CD4-positive, alpha-beta T cell (primary cell): ENCODE data around the gene PRAMEF9. TPM values are rescaled to one million over a fixed set of nuclear protein-coding genes. Genes with fewer than 3 reads are reported as not detected.

Experiments
- ATAC-seq: fragments of 200-7000 bp; cut with Tn5 transposase; one replicate; pipeline ENCODE4 v1.10.0; 2022; ENCODE audit warnings: mild to moderate bottlenecking; ENCODE audit not compliant: poor library complexity
- CTCF ChIA-PET: fragments of 350-600 bp; sonication (Branson Sonifier 250); formaldehyde crosslinking; loops from one replicate; lab custom pipeline; 2021; ENCODE audit warnings: antibody characterized with exemption, inconsistent platforms; lab: Charles Lee
- POLR2A ChIA-PET: fragments of 350-600 bp; sonication (Branson Sonifier 250); formaldehyde crosslinking; loops from one replicate; lab custom pipeline; 2021; ENCODE audit warnings: antibody characterized with exemption, inconsistent platforms; lab: Charles Lee
- DNase-seq, 14 experiments: peaks; one replicate each; pipeline ENCODE4 v3.0.0-alpha.2; 2013 to 2020; ENCODE audit warnings: mixed read lengths in 2 of 14
- H3K27ac ChIP-seq, 2 donors: one replicate each; pipeline versions ENCODE4 v1.5.1 to v1.7.0; 2013; ENCODE audit warnings: low read length in 2 of 2, low read depth in 1 of 2, mild to moderate bottlenecking in 1 of 2
- H3K27me3 ChIP-seq, 2 experiments: 1 replicate in 1 of 2; 2 replicates in 1 of 2; pipeline versions ENCODE4 v1.6.1 to v1.7.0; 2013; ENCODE audit warnings: low read length in 2 of 2, control low read depth in 1 of 2, mild to moderate bottlenecking in 1 of 2, moderate library complexity in 1 of 2; ENCODE audit not compliant: insufficient read depth in 2 of 2, control insufficient read depth in 1 of 2
- H3K36me3 ChIP-seq: one replicate; pipeline ENCODE4 v1.6.1; 2013; ENCODE audit warnings: low read length, control low read depth; ENCODE audit not compliant: insufficient read depth
- H3K4me1 ChIP-seq: one replicate; pipeline ENCODE4 v1.6.1; 2013; ENCODE audit warnings: low read length, control low read depth; ENCODE audit not compliant: insufficient read depth
- H3K4me3 ChIP-seq: one replicate; pipeline ENCODE4 v1.5.1; 2013; ENCODE audit warnings: mild to moderate bottlenecking, low read length, moderate library complexity
- H3K9me3 ChIP-seq, 2 experiments: 1 replicate in 1 of 2; 2 replicates in 1 of 2; pipeline versions ENCODE4 v1.6.1 to v1.7.0; 2013; ENCODE audit warnings: low read length in 2 of 2, mild to moderate bottlenecking in 2 of 2, control low read depth in 1 of 2, moderate library complexity in 1 of 2; ENCODE audit not compliant: control insufficient read depth in 1 of 2, insufficient read depth in 1 of 2
- H3K27ac Mint-ChIP-seq: one replicate; pipeline ENCODE4 v1.8.0; 2020; ENCODE audit warnings: mixed read lengths
- H3K27me3 Mint-ChIP-seq: one replicate; pipeline ENCODE4 v1.8.0; 2021; ENCODE audit warnings: mixed read lengths
- H3K36me3 Mint-ChIP-seq: one replicate; pipeline ENCODE4 v1.8.0; 2021; ENCODE audit warnings: low read depth, mixed read lengths
- H3K4me1 Mint-ChIP-seq: one replicate; pipeline ENCODE4 v1.8.0; 2021; ENCODE audit warnings: low read depth, mixed read lengths
- H3K4me3 Mint-ChIP-seq: one replicate; pipeline ENCODE4 v1.8.0; 2020; ENCODE audit warnings: mild to moderate bottlenecking, mixed read lengths
- H3K9me3 Mint-ChIP-seq: one replicate; pipeline ENCODE4 v1.8.0; 2020; ENCODE audit warnings: mixed read lengths
- intact Hi-C, 2 experiments: fragments of 100-400 bp; cut with DNase I in 1 of 2; cut with micrococcal nuclease in 1 of 2; formaldehyde crosslinking; loops; one replicate each; pipeline versions ENCODE4 v1.15.1 to v1.9.0; 2023 to 2025; cut with DNase I, micrococcal nuclease
- total RNA-seq, 174 experiments: library from RNA in 2 of 174; stranded (reverse) in 2 of 174; gene quantifications; one replicate each; pipeline ENCODE4 v1.2.3 and lab custom pipeline; 2021 to 2026
- TF ChIP-seq, protein P1 (sequence below): fragments of 200-600 bp; IDR thresholded peaks from one replicate; pipeline ENCODE4 v1.8.0; 2022; ENCODE audit warnings: antibody characterized with exemption, mild to moderate bottlenecking

PRAMEF9 gene
- total RNA-seq, 2 experiments from 2014 or later: not detected

DNA sequence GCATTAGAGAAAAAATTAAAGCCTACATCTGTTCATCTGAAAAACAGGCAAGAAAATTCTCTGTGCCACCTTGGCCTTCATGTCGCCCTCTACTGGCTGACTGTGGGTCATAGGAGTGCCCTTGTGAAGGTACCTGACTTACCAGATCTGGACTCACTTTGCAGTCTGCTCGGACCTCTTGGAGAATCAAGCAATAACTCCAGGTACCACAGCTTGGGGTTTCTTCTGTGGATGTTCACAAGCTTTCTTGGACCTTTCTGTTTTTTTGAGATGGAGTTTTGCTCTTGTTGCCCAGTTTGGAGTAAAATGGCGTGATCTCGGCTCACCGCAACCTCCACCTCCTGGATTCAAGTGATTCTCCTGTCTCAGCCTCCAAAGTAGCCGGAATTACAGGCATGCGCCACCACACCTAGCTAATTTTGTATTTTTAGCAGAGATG, 56.7 kb downstream of the PRAMEF9 start:
- DNase-seq: peak in 10 of 14 experiments; percentile 12 to 52 (median 23)
- ATAC-seq: no peak
- intact Hi-C loops: no loop called here

More for the DNA sequence above, 56.7 kb downstream of the PRAMEF9 start:
- no peaks in the 10 kb centered on the region for H3K36me3 ChIP-seq
- Mint-ChIP-seq H3K4me3 (no peak overlapping the region), H3K27me3 (peaks cover 31% of the 10 kb centered on the region), H3K27ac (no peak overlapping the region), H3K36me3 (no peaks in the 10 kb centered on the region), H3K9me3 (no peaks in the 10 kb centered on the region), H3K4me1 (no peaks in the 10 kb centered on the region)
- no peak overlapping the region for H3K4me3 ChIP-seq
- H3K9me3 ChIP-seq: no peaks in the 10 kb centered on the region
- ChIA-PET POLR2A (no interaction called here), CTCF (no interaction called here)
- TF ChIP-seq, protein P1, sequence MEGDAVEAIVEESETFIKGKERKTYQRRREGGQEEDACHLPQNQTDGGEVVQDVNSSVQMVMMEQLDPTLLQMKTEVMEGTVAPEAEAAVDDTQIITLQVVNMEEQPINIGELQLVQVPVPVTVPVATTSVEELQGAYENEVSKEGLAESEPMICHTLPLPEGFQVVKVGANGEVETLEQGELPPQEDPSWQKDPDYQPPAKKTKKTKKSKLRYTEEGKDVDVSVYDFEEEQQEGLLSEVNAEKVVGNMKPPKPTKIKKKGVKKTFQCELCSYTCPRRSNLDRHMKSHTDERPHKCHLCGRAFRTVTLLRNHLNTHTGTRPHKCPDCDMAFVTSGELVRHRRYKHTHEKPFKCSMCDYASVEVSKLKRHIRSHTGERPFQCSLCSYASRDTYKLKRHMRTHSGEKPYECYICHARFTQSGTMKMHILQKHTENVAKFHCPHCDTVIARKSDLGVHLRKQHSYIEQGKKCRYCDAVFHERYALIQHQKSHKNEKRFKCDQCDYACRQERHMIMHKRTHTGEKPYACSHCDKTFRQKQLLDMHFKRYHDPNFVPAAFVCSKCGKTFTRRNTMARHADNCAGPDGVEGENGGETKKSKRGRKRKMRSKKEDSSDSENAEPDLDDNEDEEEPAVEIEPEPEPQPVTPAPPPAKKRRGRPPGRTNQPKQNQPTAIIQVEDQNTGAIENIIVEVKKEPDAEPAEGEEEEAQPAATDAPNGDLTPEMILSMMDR: peak; percentile 47
- H3K27me3 ChIP-seq: no peaks in the 10 kb centered on the region
- H3K4me1 ChIP-seq: no peaks in the 10 kb centered on the region
- H3K27ac ChIP-seq: no peak overlapping the region

Other genes with a start within 250 kb of the PRAMEF9 start
- not detected for gene PRAMEF6, start 224.3 kb upstream of the PRAMEF9 start, total RNA-seq
- gene PRAMEF27, start 115.3 kb upstream of the PRAMEF9 start, total RNA-seq: not detected
- not detected for gene HNRNPCL3, start 111.1 kb upstream of the PRAMEF9 start, total RNA-seq
- not detected for gene PRAMEF25, start 101.1 kb upstream of the PRAMEF9 start, total RNA-seq
- gene HNRNPCL2, start 55.0 kb upstream of the PRAMEF9 start, total RNA-seq: not detected
- gene PRAMEF26, start 15.8 kb upstream of the PRAMEF9 start, total RNA-seq: not detected
- gene HNRNPCL4, start 6.2 kb upstream of the PRAMEF9 start, total RNA-seq: not detected
- not detected for gene PRAMEF13, start 29.6 kb downstream of the PRAMEF9 start, total RNA-seq
- gene PRAMEF18, start 54.3 kb downstream of the PRAMEF9 start, total RNA-seq: not detected
- not detected for gene PRAMEF5, start 82.3 kb downstream of the PRAMEF9 start, total RNA-seq
- not detected for gene PRAMEF8, start 113.3 kb downstream of the PRAMEF9 start, total RNA-seq
- not detected for gene PRAMEF33, start 131.7 kb downstream of the PRAMEF9 start, total RNA-seq
- not detected for gene PRAMEF15, start 143.7 kb downstream of the PRAMEF9 start, total RNA-seq
- not detected for gene PRAMEF14, start 175.3 kb downstream of the PRAMEF9 start, total RNA-seq
- not detected for gene PRAMEF19, start 200.1 kb downstream of the PRAMEF9 start, total RNA-seq
- not detected for gene PRAMEF17, start 217.8 kb downstream of the PRAMEF9 start, total RNA-seq
- gene PRAMEF20, start 238.6 kb downstream of the PRAMEF9 start, total RNA-seq: not detected